ENCODE data around the gene RPN2. TPM values are rescaled to one million over a fixed set of nuclear protein-coding genes. Genes with fewer than 3 reads are reported as not detected.

The RPN2 gene
- total and polyA plus RNA-seq, 12 donors = 35.7 to 403 (median 224) TPM

DNA sequence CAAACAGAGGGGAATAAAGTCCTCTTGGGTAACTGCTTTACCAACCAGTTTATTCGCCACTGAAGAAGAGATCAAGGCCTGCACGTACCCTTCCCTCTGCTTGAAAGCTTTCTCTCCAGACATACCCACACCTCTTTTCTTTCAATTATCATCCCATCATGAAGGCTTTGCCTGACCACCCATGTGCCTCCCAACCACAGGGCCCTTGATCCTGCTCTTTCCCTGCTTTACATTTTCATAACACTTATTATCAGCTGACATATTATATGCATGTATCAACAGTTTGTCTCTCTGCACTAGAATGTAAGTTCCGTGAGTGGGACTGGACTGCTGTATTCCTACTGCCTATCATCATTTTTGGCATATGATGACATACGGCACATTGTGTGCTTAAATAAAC is 20.9 kb upstream of the RPN2 start:
- intact Hi-C loops (cut with DNase I) = no loop called here
- WGBS, 4 donors = 95 to 99% (median 96%) methylated on average over 4 of the region's 4 CpGs
- H3K9me3 ChIP-seq (replicated peaks in 1 of 3) = no peaks in the 10 kb centered on the region
- no peaks in the 10 kb centered on the region for H3K27me3 ChIP-seq
- no peaks in the 10 kb centered on the region for H3K36me3 ChIP-seq (replicated peaks in 1 of 2)
- H3K4me1 ChIP-seq (replicated peaks in 1 of 2) = no peaks in the 10 kb centered on the region
- no peak overlapping the region for H3K4me3 ChIP-seq
- DNase-seq = no peak
- no peak overlapping the region for H3K27ac ChIP-seq
- TF ChIP-seq, protein P1, sequence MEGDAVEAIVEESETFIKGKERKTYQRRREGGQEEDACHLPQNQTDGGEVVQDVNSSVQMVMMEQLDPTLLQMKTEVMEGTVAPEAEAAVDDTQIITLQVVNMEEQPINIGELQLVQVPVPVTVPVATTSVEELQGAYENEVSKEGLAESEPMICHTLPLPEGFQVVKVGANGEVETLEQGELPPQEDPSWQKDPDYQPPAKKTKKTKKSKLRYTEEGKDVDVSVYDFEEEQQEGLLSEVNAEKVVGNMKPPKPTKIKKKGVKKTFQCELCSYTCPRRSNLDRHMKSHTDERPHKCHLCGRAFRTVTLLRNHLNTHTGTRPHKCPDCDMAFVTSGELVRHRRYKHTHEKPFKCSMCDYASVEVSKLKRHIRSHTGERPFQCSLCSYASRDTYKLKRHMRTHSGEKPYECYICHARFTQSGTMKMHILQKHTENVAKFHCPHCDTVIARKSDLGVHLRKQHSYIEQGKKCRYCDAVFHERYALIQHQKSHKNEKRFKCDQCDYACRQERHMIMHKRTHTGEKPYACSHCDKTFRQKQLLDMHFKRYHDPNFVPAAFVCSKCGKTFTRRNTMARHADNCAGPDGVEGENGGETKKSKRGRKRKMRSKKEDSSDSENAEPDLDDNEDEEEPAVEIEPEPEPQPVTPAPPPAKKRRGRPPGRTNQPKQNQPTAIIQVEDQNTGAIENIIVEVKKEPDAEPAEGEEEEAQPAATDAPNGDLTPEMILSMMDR (IDR thresholded peaks at IDR 0.05) = no peak
- TF ChIP-seq POLR2A (IDR thresholded peaks at IDR 0.05) = no peak

DNA sequence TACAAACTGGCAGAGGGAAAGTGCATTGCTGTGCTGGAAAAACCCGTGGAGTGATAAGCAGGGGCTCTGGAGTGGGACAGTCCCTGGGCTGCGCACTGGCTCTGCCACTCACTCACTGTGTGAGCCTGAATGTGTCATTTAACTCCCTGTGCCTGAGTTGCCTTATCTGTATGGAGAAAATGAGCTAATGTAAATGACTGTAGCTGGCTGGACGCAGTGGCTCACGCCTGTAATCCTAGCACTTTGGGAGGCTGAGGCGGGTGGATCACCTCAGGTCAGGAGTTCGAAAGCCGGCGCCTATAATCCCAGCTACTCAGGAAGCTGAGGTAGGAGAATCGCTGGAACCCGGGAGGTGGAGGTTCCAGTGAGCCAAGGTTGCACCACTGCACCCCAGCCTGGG is 18.4 kb upstream of the RPN2 start:
- intact Hi-C loops (cut with DNase I) = no loop called here
- no peak for DNase-seq
- TF ChIP-seq POLR2A (IDR thresholded peaks at IDR 0.05) = no peak
- TF ChIP-seq, protein P1 (IDR thresholded peaks at IDR 0.05) = no peak
- no peaks in the 10 kb centered on the region for H3K9me3 ChIP-seq (replicated peaks in 1 of 3)
- no peak overlapping the region for H3K4me3 ChIP-seq
- no peaks in the 10 kb centered on the region for H3K36me3 ChIP-seq (replicated peaks in 1 of 2)
- H3K27ac ChIP-seq = no peak overlapping the region
- WGBS, 4 donors = 84 to 92% (median 91%) methylated on average over 4 to 10 of the region's 10 CpGs
- no peaks in the 10 kb centered on the region for H3K27me3 ChIP-seq
- no peaks in the 10 kb centered on the region for H3K4me1 ChIP-seq (replicated peaks in 1 of 2)

DNA sequence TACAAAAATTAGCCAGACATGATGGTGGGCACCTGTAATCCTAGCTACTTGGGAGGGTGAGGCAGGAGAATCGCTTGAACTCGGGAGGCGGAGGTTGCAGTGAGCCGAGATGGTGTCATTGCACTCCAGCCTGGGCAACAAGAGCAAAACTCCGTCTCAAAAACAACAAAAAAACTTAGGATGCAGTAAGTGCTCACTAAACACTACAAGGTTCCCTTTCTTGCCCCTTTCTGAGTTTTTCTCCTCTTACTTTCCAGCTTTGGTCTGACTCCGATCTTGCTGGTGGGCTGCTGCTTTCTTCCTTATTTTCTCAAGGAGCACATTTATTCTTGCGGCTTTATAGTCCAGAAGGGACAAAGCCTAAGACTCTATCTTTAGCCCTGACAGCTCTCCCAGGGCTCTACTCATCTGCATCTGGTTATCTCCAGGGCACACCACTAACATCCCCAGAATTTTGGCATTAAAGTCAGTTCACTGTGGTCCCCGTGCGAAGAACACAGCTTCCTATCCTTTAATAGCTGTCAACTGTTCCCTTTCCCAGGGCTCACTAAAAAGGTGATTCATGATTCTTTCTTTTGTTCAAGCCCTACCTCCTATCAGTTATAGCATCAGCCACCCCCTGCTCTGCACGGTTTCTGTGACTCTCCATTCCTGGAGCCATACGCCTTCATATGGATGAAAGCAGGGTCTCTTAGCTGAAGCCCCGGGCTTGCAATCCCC is 17.1 kb upstream of the RPN2 start:
- Histone ChIP-seq H3K27me3 (no peaks in the 10 kb centered on the region), H3K36me3 (replicated peaks in 1 of 2) (no peaks in the 10 kb centered on the region), H3K4me1 (replicated peaks in 1 of 2) (no peaks in the 10 kb centered on the region), H3K9me3 (replicated peaks in 1 of 3) (no peaks in the 10 kb centered on the region), H3K27ac (no peak overlapping the region), H3K4me3 (no peak overlapping the region)
- TF ChIP-seq, protein P1 (IDR thresholded peaks at IDR 0.05) = no peak
- TF ChIP-seq POLR2A (IDR thresholded peaks at IDR 0.05) = no peak
- 78 to 83% (median 81%) methylated on average over 12 of the region's 12 CpGs for WGBS, 4 donors
- no peak for DNase-seq
- intact Hi-C loops (cut with DNase I) = no loop called here

DNA sequence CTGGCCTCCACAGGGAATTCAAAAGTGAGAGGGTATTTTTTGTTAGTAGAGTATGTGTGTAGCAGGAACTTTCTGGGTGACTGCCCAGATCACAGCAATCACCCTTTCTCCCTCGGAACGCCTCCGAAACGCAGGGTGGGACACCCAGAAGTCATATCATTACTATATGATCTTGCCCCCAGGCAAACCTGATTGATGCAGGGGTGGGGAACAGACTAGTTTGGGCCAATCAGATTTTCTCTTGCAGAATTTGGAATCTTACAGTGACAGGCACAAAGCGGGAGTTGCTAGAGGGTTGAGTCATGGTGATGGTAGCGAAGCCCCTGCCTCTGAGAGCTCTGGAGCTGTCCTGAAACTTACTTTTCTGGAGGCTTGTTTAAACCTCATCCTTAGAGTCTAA is 16.5 kb upstream of the RPN2 start:
- no peaks in the 10 kb centered on the region for H3K36me3 ChIP-seq (replicated peaks in 1 of 2)
- DNase-seq = no peak
- intact Hi-C loops (cut with DNase I) = no loop called here
- H3K9me3 ChIP-seq (replicated peaks in 1 of 3) = no peaks in the 10 kb centered on the region
- no peak overlapping the region for H3K27ac ChIP-seq
- TF ChIP-seq, protein P1 (IDR thresholded peaks at IDR 0.05) = no peak
- no peak for TF ChIP-seq POLR2A (IDR thresholded peaks at IDR 0.05)
- H3K4me1 ChIP-seq (replicated peaks in 1 of 2) = no peaks in the 10 kb centered on the region
- WGBS, 4 donors = 82 to 95% (median 88%) methylated on average over 6 of the region's 6 CpGs
- H3K4me3 ChIP-seq = no peak overlapping the region
- H3K27me3 ChIP-seq = no peaks in the 10 kb centered on the region
